NCI-H226 (cell line): ENCODE results near the gene GOLGA2.
"Not testable (repeated sequence)": the region's sequence is repeated elsewhere in the genome, so short reads cannot be mapped to it uniquely, and the experiment has no call there.

Experiments
- DNase-seq: peaks from one replicate; pipeline ENCODE4 v3.0.0-alpha.2; 2015

Gene GOLGA2

GRCh38 chr9:128232528-128233428, 43.0 kb downstream of the GOLGA2 start:
- DNase-seq, result no peak

- no peak for DNase-seq
Observed at GRCh38 chr9:128231638-128232527, 43.9 kb downstream of the GOLGA2 start.

- not testable (repeated sequence) for DNase-seq
Observed at GRCh38 chr9:128230897-128231296, 44.9 kb downstream of the GOLGA2 start.

GRCh38 chr9:128226412-128226801, 49.4 kb downstream of the GOLGA2 start:
- DNase-seq, result no peak

- no peak for DNase-seq
Observed at GRCh38 chr9:128225770-128226411, 49.9 kb downstream of the GOLGA2 start.

GRCh38 chr9:128224877-128225276, 50.9 kb downstream of the GOLGA2 start:
- DNase-seq, result no peak

GRCh38 chr9:128222880-128223670, 52.7 kb downstream of the GOLGA2 start:
- DNase-seq, result no peak

- no peak for DNase-seq
Observed at GRCh38 chr9:128222026-128222425, 53.8 kb downstream of the GOLGA2 start.

GRCh38 chr9:128219831-128220230, 56.0 kb downstream of the GOLGA2 start:
- DNase-seq, result no peak

GRCh38 chr9:128218518-128219389, 57.1 kb downstream of the GOLGA2 start:
- peak; percentile 90 for DNase-seq

- DNase-seq, result no peak
Observed at GRCh38 chr9:128218172-128218517, 57.7 kb downstream of the GOLGA2 start.

GRCh38 chr9:128216781-128217553, 58.8 kb downstream of the GOLGA2 start:
- DNase-seq, result peak; percentile 28

GRCh38 chr9:128215491-128216409, 60.1 kb downstream of the GOLGA2 start:
- peak; percentile 85 for DNase-seq

GRCh38 chr9:128214571-128215490, 61.0 kb downstream of the GOLGA2 start:
- no peak for DNase-seq

GRCh38 chr9:128213746-128214497, 61.9 kb downstream of the GOLGA2 start:
- no peak for DNase-seq

GRCh38 chr9:128211981-128212281, 63.9 kb downstream of the GOLGA2 start:
- DNase-seq, result no peak

- no peak for DNase-seq
Observed at GRCh38 chr9:128211186-128211980, 64.4 kb downstream of the GOLGA2 start.
